IMR-90 (cell line): ENCODE data around the gene XKR7. TPM values are rescaled to one million over a fixed set of nuclear protein-coding genes. Genes with fewer than 3 reads are reported as not detected.

Experiments
- ATAC-seq: fragments of 200-7000 bp; cut with Tn5 transposase; 2 replicates; pipeline ENCODE4 v1.9.1; 2020; ENCODE audit warnings: low read depth, mild to moderate bottlenecking, moderate library complexity
- BruUV-seq: library from RNA; stranded (reverse); fragments of 400-500 nt; replicated peaks from 2 replicates; lab custom pipeline; 2021; lab: Mats Ljungman, UMichigan
- CTCF ChIA-PET: fragments of 300-600 bp; formaldehyde crosslinking; extraction: SDS; loops from one replicate; lab custom pipeline; 2021; ENCODE audit warnings: antibody characterized with exemption; lab: Yijun Ruan, JAX
- POLR2A ChIA-PET: fragments of 300-600 bp; sonication (Branson Sonifier 250); formaldehyde crosslinking; loops from one replicate; lab custom pipeline; 2022; ENCODE audit warnings: antibody characterized with exemption; ENCODE audit not compliant: unreplicated experiment; lab: Charles Lee
- DNase-seq: peaks from one replicate; pipeline ENCODE4 v3.0.0; 2013
- H2AFZ ChIP-seq: replicated peaks from 2 replicates; pipeline ENCODE3; 2013; ENCODE audit warnings: low read length, mild to moderate bottlenecking; ENCODE audit not compliant: poor library complexity
- H2AK5ac ChIP-seq: 2 replicates; pipeline ENCODE4 v1.6.1; 2013; ENCODE audit warnings: low read depth, low read length, inconsistent platforms
- H2AK9ac ChIP-seq: replicated peaks from 2 replicates; pipeline ENCODE3; 2013; ENCODE audit warnings: mild to moderate bottlenecking, low read depth, low read length, moderate library complexity; ENCODE audit not compliant: poor library complexity
- H2BK120ac ChIP-seq: 2 replicates; pipeline ENCODE4 v1.6.1; 2013; ENCODE audit warnings: low read depth, low read length, inconsistent platforms
- H2BK15ac ChIP-seq: 3 replicates; pipeline ENCODE4 v1.6.1; 2013; ENCODE audit warnings: low read depth, low read length, inconsistent platforms
- H2BK20ac ChIP-seq: 2 replicates; pipeline ENCODE4 v1.6.1; 2013; ENCODE audit warnings: low read depth, mild to moderate bottlenecking, inconsistent platforms, low read length, moderate library complexity
- H2BK5ac ChIP-seq: 2 replicates; pipeline ENCODE4 v1.6.1; 2013; ENCODE audit warnings: mild to moderate bottlenecking, low read depth, low read length, inconsistent platforms; ENCODE audit not compliant: poor library complexity, severe bottlenecking
- H3K14ac ChIP-seq: replicated peaks from 2 replicates; pipeline ENCODE4 v1.6.1; 2013; ENCODE audit warnings: low read depth, low read length, inconsistent platforms
- H3K18ac ChIP-seq: 2 replicates; pipeline ENCODE4 v1.6.1; 2013; ENCODE audit warnings: low read depth, low read length, control low read depth
- H3K23ac ChIP-seq: 2 replicates; pipeline ENCODE4 v1.6.1; 2013; ENCODE audit warnings: low read depth, low read length, inconsistent platforms
- H3K27ac ChIP-seq: 2 replicates; pipeline ENCODE4 v1.5.1; 2013; ENCODE audit warnings: mild to moderate bottlenecking, control low read depth, low read length; ENCODE audit not compliant: insufficient read depth
- H3K27me3 ChIP-seq: 2 replicates; pipeline ENCODE4 v1.6.1; 2013; ENCODE audit warnings: low read length; ENCODE audit not compliant: control insufficient read depth, insufficient read depth
- H3K36me3 ChIP-seq: 2 replicates; pipeline ENCODE4 v1.6.1; 2013; ENCODE audit warnings: low read length, mixed read lengths; ENCODE audit not compliant: control insufficient read depth, insufficient read depth
- H3K4ac ChIP-seq: 2 replicates; pipeline ENCODE4 v1.6.1; 2013; ENCODE audit warnings: low read depth, low read length, inconsistent platforms
- H3K4me1 ChIP-seq: 2 replicates; pipeline ENCODE4 v1.6.1; 2013; ENCODE audit warnings: low read length, mixed read lengths; ENCODE audit not compliant: control insufficient read depth, insufficient read depth
- H3K4me2 ChIP-seq: 2 replicates; pipeline ENCODE4 v1.6.1; 2013; ENCODE audit warnings: low read depth, mild to moderate bottlenecking, control low read depth, low read length, moderate library complexity
- H3K4me3 ChIP-seq: 2 replicates; pipeline ENCODE4 v1.5.1; 2013; ENCODE audit warnings: low read depth, mild to moderate bottlenecking, control low read depth, low read length, moderate library complexity; ENCODE audit not compliant: insufficient read depth
- H3K56ac ChIP-seq: 2 replicates; pipeline ENCODE4 v1.6.1; 2013; ENCODE audit warnings: low read length, inconsistent platforms; ENCODE audit not compliant: insufficient read depth; ENCODE audit errors: extremely low read depth
- H3K79me1 ChIP-seq, 2 experiments: 2 replicates each; pipeline ENCODE4 v1.6.1; 2013; ENCODE audit warnings: low read length in 2 of 2, inconsistent platforms in 1 of 2, low read depth in 1 of 2
- H3K9ac ChIP-seq: 2 replicates; pipeline ENCODE4 v1.6.1; 2013; ENCODE audit warnings: low read depth, low read length, control low read depth
- H3K9me1 ChIP-seq: 2 replicates; pipeline ENCODE4 v1.6.1; 2013; ENCODE audit warnings: low read length, inconsistent platforms; ENCODE audit not compliant: insufficient read depth
- H3K9me3 ChIP-seq: 2 replicates; pipeline ENCODE4 v1.6.1; 2013; ENCODE audit warnings: low read length; ENCODE audit not compliant: control insufficient read depth, insufficient read depth
- H4K20me1 ChIP-seq: 2 replicates; pipeline ENCODE4 v1.6.1; 2013; ENCODE audit warnings: low read length, inconsistent platforms; ENCODE audit not compliant: insufficient read depth
- H4K5ac ChIP-seq: 2 replicates; pipeline ENCODE4 v1.6.1; 2013; ENCODE audit warnings: mild to moderate bottlenecking, low read depth, low read length, control low read depth
- H4K8ac ChIP-seq, 2 experiments: 2 replicates each; pipeline ENCODE4 v1.6.1; 2013; ENCODE audit warnings: low read depth in 2 of 2, low read length in 2 of 2, control low read depth in 1 of 2, inconsistent platforms in 1 of 2
- H4K91ac ChIP-seq: 2 replicates; pipeline ENCODE4 v1.6.1; 2013; ENCODE audit warnings: low read depth, low read length, inconsistent platforms; ENCODE audit not compliant: insufficient read depth
- BHLHE40 ChIP-seq: fragments of 150-350 bp; IDR thresholded peaks from 2 replicates; pipeline ENCODE4 v1.6.1; 2016; ENCODE audit warnings: mild to moderate bottlenecking, low read depth, low read length
- CEBPB ChIP-seq: IDR thresholded peaks from 2 replicates; pipeline ENCODE4 v1.6.1; 2012; ENCODE audit warnings: low read depth, low read length, improper control_type of control experiment
- CHD1 ChIP-seq: IDR thresholded peaks from 2 replicates; pipeline ENCODE4 v1.6.1; 2012; ENCODE audit warnings: low read depth, low read length, improper control_type of control experiment
- CTCF ChIP-seq: conservative IDR thresholded peaks from 2 replicates; pipeline ENCODE4 v1.5.1; 2012; ENCODE audit warnings: mild to moderate bottlenecking, low read depth, low read length, improper control_type of control experiment
- ELK1 ChIP-seq: fragments of 150-350 bp; IDR thresholded peaks from 2 replicates; pipeline ENCODE4 v1.6.1; 2016; ENCODE audit warnings: low read depth, mild to moderate bottlenecking, low read length, moderate library complexity, borderline replicate concordance
- FOS ChIP-seq: fragments of 150-350 bp; IDR thresholded peaks from 2 replicates; pipeline ENCODE4 v1.6.1; 2016; ENCODE audit warnings: low read depth, low read length
- MAFK ChIP-seq: IDR thresholded peaks from 2 replicates; pipeline ENCODE4 v1.6.1; 2012; ENCODE audit warnings: low read depth, low read length, improper control_type of control experiment
- MAZ ChIP-seq: IDR thresholded peaks from 2 replicates; pipeline ENCODE4 v1.6.1; 2012; ENCODE audit warnings: low read depth, mild to moderate bottlenecking, low read length, improper control_type of control experiment, moderate library complexity, borderline replicate concordance
- MXI1 ChIP-seq: IDR thresholded peaks from 2 replicates; pipeline ENCODE4 v1.6.1; 2012; ENCODE audit warnings: low read depth, mild to moderate bottlenecking, low read length, moderate library complexity, borderline replicate concordance
- NFE2L2 ChIP-seq: fragments of 150-350 bp; IDR thresholded peaks from 2 replicates; pipeline ENCODE4 v1.6.1; 2016; ENCODE audit warnings: low read depth, mild to moderate bottlenecking, low read length
- POLR2A ChIP-seq: IDR thresholded peaks from 2 replicates; pipeline ENCODE4 v1.6.1; 2012; ENCODE audit warnings: mild to moderate bottlenecking, low read depth, low read length
- RAD21 ChIP-seq: IDR thresholded peaks from 2 replicates; pipeline ENCODE4 v1.6.1; 2012; ENCODE audit warnings: low read length, improper control_type of control experiment
- RCOR1 ChIP-seq: IDR thresholded peaks from 2 replicates; pipeline ENCODE4 v1.6.1; 2012; ENCODE audit warnings: mild to moderate bottlenecking, low read length, improper control_type of control experiment; ENCODE audit not compliant: insufficient replicate concordance
- RFX5 ChIP-seq: IDR thresholded peaks from 2 replicates; pipeline ENCODE4 v1.8.0; 2012; ENCODE audit warnings: low read depth, mild to moderate bottlenecking, low read length, moderate library complexity
- SMC3 ChIP-seq: fragments of 150-350 bp; IDR thresholded peaks from 2 replicates; pipeline ENCODE4 v1.6.1; 2016; ENCODE audit warnings: low read depth, mild to moderate bottlenecking, antibody characterized with exemption, low read length, moderate library complexity
- WGBS, 2 experiments: methylation state at CpG; one replicate each; pipeline versions ENCODE4 v1.1.5 to v1.1.7; 2013; ENCODE audit warnings: missing lambda C conversion rate in 2 of 2; ENCODE audit not compliant: insufficient read length in 1 of 2; ENCODE audit errors: extremely low coverage in 2 of 2; 5-methylcytosine and 5-hydroxymethylcytosine counted together
- dilution Hi-C: fragments of 300-500 bp; cut with HindIII; formaldehyde crosslinking; loops from one replicate; pipeline ENCODE4 v1.14.3; 2018; ENCODE audit warnings: low sequenced_read_pairs; ENCODE audit not compliant: unreplicated experiment
- in situ Hi-C: fragments of 300-500 bp; cut with MboI; formaldehyde crosslinking; loops from 3 replicates; pipeline ENCODE4 v1.14.3; 2019; ENCODE audit warnings: low sequenced_read_pairs, inconsistent platforms, mixed read lengths
- intact Hi-C: fragments of 100-400 bp; cut with micrococcal nuclease; formaldehyde crosslinking; loops from 2 replicates; pipeline ENCODE4 v1.10.0; 2022
- polyA plus RNA-seq, 3 experiments: library from polyadenylated mRNA; depleted of rRNA; stranded (reverse); fragments of >200 nt; gene quantifications; 2 replicates each; pipeline ENCODE4 v1.2.3, GENCODE V29; 2012; ENCODE audit warnings: low replicate concordance in 1 of 3
- total RNA-seq: library from RNA; depleted of rRNA; stranded (reverse); fragments of >200 nt; gene quantifications from 2 replicates; pipeline ENCODE4 v1.2.3, GENCODE V29; 2012
- TF ChIP-seq, protein P1 (sequence below): fragments of 150-350 bp; IDR thresholded peaks from 2 replicates; pipeline ENCODE4 v1.6.1; 2017; ENCODE audit warnings: mild to moderate bottlenecking, antibody characterized with exemption, low read length, low read depth

Gene XKR7
- total and polyA plus RNA-seq, 2 of the 4 experiments (the other 2 are of a cell fraction): not detected

- intact Hi-C loops: no loop called here
- no peak overlapping the region for H4K5ac ChIP-seq
- H4K20me1 ChIP-seq: peaks cover 6% of the 10 kb centered on the region; the same call in 1 of the 2 replicates
- no peaks in the 10 kb centered on the region for H3K9me1 ChIP-seq
- POLR2A ChIA-PET: no interaction called here
- no peak overlapping the region for H3K56ac ChIP-seq
- no peak overlapping the region for H3K9ac ChIP-seq
- no peak overlapping the region for H4K91ac ChIP-seq
- no peak for DNase-seq
- no peak overlapping the region for H3K27ac ChIP-seq
- no peak for ATAC-seq
- H3K79me1 ChIP-seq: no peaks in the 10 kb centered on the region
- no peaks in the 10 kb centered on the region for H3K36me3 ChIP-seq
- H3K4me2 ChIP-seq: no peak overlapping the region
- no peak overlapping the region for H2BK15ac ChIP-seq
- 13% methylated on average over 3 of the region's 6 CpGs; no CpG with 5 or more reads in 1 of the 2 experiments for WGBS, 2 experiments
- no peak overlapping the region for H2AFZ ChIP-seq
- no peak overlapping the region for H2AK5ac ChIP-seq
- no peak overlapping the region for H4K8ac ChIP-seq
- no peak overlapping the region for H2BK120ac ChIP-seq
- peaks cover 44% of the 10 kb centered on the region for H3K27me3 ChIP-seq
- in situ Hi-C loops: no loop called here
- H2AK9ac ChIP-seq: no peak overlapping the region
- H3K14ac ChIP-seq: no peak overlapping the region
- H3K9me3 ChIP-seq: no peaks in the 10 kb centered on the region
- H2BK20ac ChIP-seq: no peak overlapping the region
- no peak overlapping the region for H3K23ac ChIP-seq
- no peak overlapping the region for H3K4ac ChIP-seq
- no TSS peak for BruUV-seq
- no peak for TF ChIP-seq MXI1
- TF ChIP-seq NFE2L2: no peak
- no peak for TF ChIP-seq RAD21
- no peak for TF ChIP-seq ELK1
- no peak for TF ChIP-seq MAFK
- TF ChIP-seq MAZ: no peak
- TF ChIP-seq, protein P1, sequence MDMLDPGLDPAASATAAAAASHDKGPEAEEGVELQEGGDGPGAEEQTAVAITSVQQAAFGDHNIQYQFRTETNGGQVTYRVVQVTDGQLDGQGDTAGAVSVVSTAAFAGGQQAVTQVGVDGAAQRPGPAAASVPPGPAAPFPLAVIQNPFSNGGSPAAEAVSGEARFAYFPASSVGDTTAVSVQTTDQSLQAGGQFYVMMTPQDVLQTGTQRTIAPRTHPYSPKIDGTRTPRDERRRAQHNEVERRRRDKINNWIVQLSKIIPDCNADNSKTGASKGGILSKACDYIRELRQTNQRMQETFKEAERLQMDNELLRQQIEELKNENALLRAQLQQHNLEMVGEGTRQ: no peak
- TF ChIP-seq CEBPB: no peak
- no peak for TF ChIP-seq SMC3
- TF ChIP-seq POLR2A: no peak
- no peak for TF ChIP-seq BHLHE40
- TF ChIP-seq CHD1: no peak
- no peak for TF ChIP-seq CTCF
- TF ChIP-seq RFX5: no peak
- TF ChIP-seq RCOR1: no peak
- no peak for TF ChIP-seq FOS
- CTCF ChIA-PET: interaction anchor here (1.1 kb wide), 1 partner anchor 12 kb away, joined by 3 read pairs; the partner anchor contains the start of gene PDRG1
- H3K18ac ChIP-seq: no peak overlapping the region
- no peak overlapping the region for H2BK5ac ChIP-seq
- dilution Hi-C loops: no loop called here
- no peaks in the 10 kb centered on the region for H3K4me1 ChIP-seq
- H3K4me3 ChIP-seq: no peak overlapping the region
Measured at GRCh38 chr20:31963889-31964288, 4.1 kb upstream of the XKR7 start.
